Measurements from ENCODE around the gene CYTH2. TPM values are rescaled to one million over a fixed set of nuclear protein-coding genes. Genes with fewer than 3 reads are reported as not detected.
"Not testable (repeated sequence)": the region's sequence is repeated elsewhere in the genome, so short reads cannot be mapped to it uniquely, and the experiment has no call there.

Gene CYTH2
- total and polyA plus RNA-seq, 4 donors = 32.7 to 76.6 (median 59.0) TPM

DNA sequence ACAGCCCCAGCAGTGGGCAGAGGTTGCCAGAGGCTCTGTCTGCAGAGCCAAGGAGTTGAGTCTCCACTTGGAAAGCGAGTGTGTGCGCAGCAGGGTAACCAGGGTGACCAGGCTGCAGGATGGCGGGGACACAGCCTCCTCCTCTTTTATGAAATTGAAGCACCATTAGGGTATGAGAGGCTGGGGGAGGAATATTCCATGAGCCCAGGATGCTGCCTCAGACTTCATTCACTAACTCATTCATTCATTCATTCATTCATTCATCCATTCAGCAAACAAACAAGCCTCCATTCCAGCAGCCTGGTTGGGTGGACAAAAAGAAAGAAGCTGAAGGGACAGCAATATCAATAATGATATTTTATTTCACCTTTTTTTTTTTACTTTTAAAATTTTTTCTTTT lies 49.0 kb downstream of the CYTH2 start:
- Histone ChIP-seq H3K27ac (ENCODE audit: low read depth in 1 of 2, low read length in 2 of 2) (no peak overlapping the region), H3K36me3 (ENCODE audit: control insufficient read depth in 1 of 2, insufficient read depth in 2 of 2, low read length in 1 of 2) (no peaks in the 10 kb centered on the region), H3K4me1 (ENCODE audit: control insufficient read depth in 1 of 2, insufficient read depth in 2 of 2, low read length in 2 of 2) (no peaks in the 10 kb centered on the region), H3K4me3 (ENCODE audit: low read length in 2 of 2) (no peak overlapping the region), H3K27me3 (ENCODE audit: control insufficient read depth in 1 of 2, insufficient read depth in 2 of 2, low read length in 1 of 2) (no peaks in the 10 kb centered on the region), H3K9me3 (ENCODE audit: control insufficient read depth, low read length) (no peaks in the 10 kb centered on the region)
- no peak for ATAC-seq (ENCODE audit: low FRiP score)
- 75 to 77% methylated on average over 3 of the region's 3 CpGs for WGBS, 2 donors
- no peak for DNase-seq
- intact Hi-C loops (cut with DNase I) = no loop called here

GRCh38 chr19:48519426-48519825 lies 50.3 kb downstream of the CYTH2 start:
- intact Hi-C loops (cut with DNase I); H3K36me3 ChIP-seq (ENCODE audit: control insufficient read depth in 1 of 2, insufficient read depth in 2 of 2, low read length in 1 of 2); ATAC-seq (ENCODE audit: low FRiP score); DNase-seq; H3K27me3 ChIP-seq (ENCODE audit: control insufficient read depth in 1 of 2, insufficient read depth in 2 of 2, low read length in 1 of 2); H3K9me3 ChIP-seq (ENCODE audit: control insufficient read depth, low read length); H3K4me3 ChIP-seq (ENCODE audit: low read length in 2 of 2); H3K27ac ChIP-seq (ENCODE audit: low read depth in 1 of 2, low read length in 2 of 2); H3K4me1 ChIP-seq (ENCODE audit: control insufficient read depth in 1 of 2, insufficient read depth in 2 of 2, low read length in 2 of 2): not testable (repeated sequence)
- 90 to 91% methylated on average over 4 of the region's 4 CpGs for WGBS, 2 donors

DNA sequence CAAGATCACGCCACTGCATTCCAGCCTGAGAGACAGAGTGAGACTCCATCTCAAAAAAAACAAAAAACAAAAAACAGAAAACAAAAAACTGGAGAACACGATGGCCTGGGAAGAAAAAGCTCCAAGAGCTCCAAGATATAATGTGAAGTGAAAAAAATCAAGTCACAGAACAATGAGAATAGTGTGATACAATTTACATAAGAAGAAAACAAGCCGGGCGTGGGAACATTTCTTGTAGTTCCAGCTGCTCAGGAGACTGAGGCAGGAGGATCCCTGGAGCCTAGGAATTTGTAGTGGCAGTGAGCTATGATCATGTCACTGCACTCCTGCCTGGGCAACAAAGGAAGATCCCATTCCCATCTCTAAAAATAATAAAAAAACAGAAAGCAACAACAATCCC lies 51.0 kb downstream of the CYTH2 start:
- Histone ChIP-seq H3K9me3 (ENCODE audit: control insufficient read depth, low read length) (peaks cover 5% of the 10 kb centered on the region), H3K4me3 (ENCODE audit: low read length in 2 of 2) (no peak overlapping the region), H3K36me3 (ENCODE audit: control insufficient read depth in 1 of 2, insufficient read depth in 2 of 2, low read length in 1 of 2) (no peaks in the 10 kb centered on the region), H3K27me3 (ENCODE audit: control insufficient read depth in 1 of 2, insufficient read depth in 2 of 2, low read length in 1 of 2) (no peaks in the 10 kb centered on the region), H3K4me1 (ENCODE audit: control insufficient read depth in 1 of 2, insufficient read depth in 2 of 2, low read length in 2 of 2) (no peaks in the 10 kb centered on the region), H3K27ac (ENCODE audit: low read depth in 1 of 2, low read length in 2 of 2) (no peak overlapping the region)
- ATAC-seq (ENCODE audit: low FRiP score) = no peak
- intact Hi-C loops (cut with DNase I) = no loop called here
- no peak for DNase-seq
- WGBS, 2 donors = 68 to 69% methylated on average over 4 of the region's 4 CpGs

DNA sequence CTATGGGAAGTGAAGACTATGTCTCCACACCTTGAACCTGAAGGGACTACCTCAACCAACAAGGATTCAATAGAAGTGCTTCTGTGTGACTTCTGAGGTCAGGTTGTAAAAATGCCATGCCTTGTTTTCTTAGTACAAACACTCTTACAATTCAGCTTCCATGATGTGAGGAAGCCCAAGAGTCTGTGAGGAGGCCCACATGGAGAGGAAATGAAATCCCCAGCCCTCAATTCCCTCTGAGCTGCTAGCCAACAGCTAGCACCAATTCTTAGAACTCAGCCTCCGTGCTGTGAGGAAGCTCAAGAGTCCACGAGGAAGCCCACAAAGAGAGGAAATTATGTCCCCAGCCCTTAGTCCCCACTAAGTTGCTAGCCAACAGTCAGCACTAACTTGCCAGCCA lies 55.1 kb downstream of the CYTH2 start:
- intact Hi-C loops (cut with DNase I) = no loop called here
- ATAC-seq (ENCODE audit: low FRiP score) = no peak
- Histone ChIP-seq H3K36me3 (ENCODE audit: control insufficient read depth in 1 of 2, insufficient read depth in 2 of 2, low read length in 1 of 2) (no peaks in the 10 kb centered on the region), H3K9me3 (ENCODE audit: control insufficient read depth, low read length) (peaks cover 15% of the 10 kb centered on the region), H3K27me3 (ENCODE audit: control insufficient read depth in 1 of 2, insufficient read depth in 2 of 2, low read length in 1 of 2) (no peaks in the 10 kb centered on the region), H3K4me3 (ENCODE audit: low read length in 2 of 2) (no peak overlapping the region), H3K27ac (ENCODE audit: low read depth in 1 of 2, low read length in 2 of 2) (no peak overlapping the region), H3K4me1 (ENCODE audit: control insufficient read depth in 1 of 2, insufficient read depth in 2 of 2, low read length in 2 of 2) (no peaks in the 10 kb centered on the region)
- 85 to 91% methylated on average over 2 of the region's 2 CpGs for WGBS, 2 donors
- no peak for DNase-seq

- no peak overlapping the region for H3K27ac ChIP-seq (ENCODE audit: low read depth in 1 of 2, low read length in 2 of 2)
- intact Hi-C loops (cut with DNase I) = no loop called here
- ATAC-seq (ENCODE audit: low FRiP score) = no peak
- H3K27me3 ChIP-seq (ENCODE audit: control insufficient read depth in 1 of 2, insufficient read depth in 2 of 2, low read length in 1 of 2) = no peaks in the 10 kb centered on the region
- H3K4me3 ChIP-seq (ENCODE audit: low read length in 2 of 2) = no peak overlapping the region
- WGBS, 2 donors = 93 to 95% methylated on average over 5 of the region's 5 CpGs
- peaks cover 15% of the 10 kb centered on the region for H3K9me3 ChIP-seq (ENCODE audit: control insufficient read depth, low read length)
- no peaks in the 10 kb centered on the region for H3K36me3 ChIP-seq (ENCODE audit: control insufficient read depth in 1 of 2, insufficient read depth in 2 of 2, low read length in 1 of 2)
- H3K4me1 ChIP-seq (ENCODE audit: control insufficient read depth in 1 of 2, insufficient read depth in 2 of 2, low read length in 2 of 2) = no peaks in the 10 kb centered on the region
- DNase-seq = no peak
Measured at GRCh38 chr19:48524732-48525131, 55.6 kb downstream of the CYTH2 start.

- 92 to 95% methylated on average over 4 of the region's 4 CpGs for WGBS, 2 donors
- ATAC-seq (ENCODE audit: low FRiP score) = no peak
- no peak overlapping the region for H3K4me3 ChIP-seq (ENCODE audit: low read length in 2 of 2)
- no peaks in the 10 kb centered on the region for H3K4me1 ChIP-seq (ENCODE audit: control insufficient read depth in 1 of 2, insufficient read depth in 2 of 2, low read length in 2 of 2)
- H3K27me3 ChIP-seq (ENCODE audit: control insufficient read depth in 1 of 2, insufficient read depth in 2 of 2, low read length in 1 of 2) = no peaks in the 10 kb centered on the region
- H3K27ac ChIP-seq (ENCODE audit: low read depth in 1 of 2, low read length in 2 of 2) = no peak overlapping the region
- H3K36me3 ChIP-seq (ENCODE audit: control insufficient read depth in 1 of 2, insufficient read depth in 2 of 2, low read length in 1 of 2) = no peaks in the 10 kb centered on the region
- H3K9me3 ChIP-seq (ENCODE audit: control insufficient read depth, low read length) = peaks cover 12% of the 10 kb centered on the region
- no peak for DNase-seq
- intact Hi-C loops (cut with DNase I) = no loop called here
Measured at GRCh38 chr19:48529156-48529555, 60.0 kb downstream of the CYTH2 start.

- intact Hi-C loops (cut with DNase I) = no loop called here
- 42 to 46% methylated on average over 20 of the region's 20 CpGs for WGBS, 2 donors
- no peaks in the 10 kb centered on the region for H3K4me1 ChIP-seq (ENCODE audit: control insufficient read depth in 1 of 2, insufficient read depth in 2 of 2, low read length in 2 of 2)
- no peak overlapping the region for H3K4me3 ChIP-seq (ENCODE audit: low read length in 2 of 2)
- DNase-seq (no peak), ATAC-seq (ENCODE audit: low FRiP score) (no peak)
- no peak overlapping the region for H3K27ac ChIP-seq (ENCODE audit: low read depth in 1 of 2, low read length in 2 of 2)
- no peaks in the 10 kb centered on the region for H3K36me3 ChIP-seq (ENCODE audit: control insufficient read depth in 1 of 2, insufficient read depth in 2 of 2, low read length in 1 of 2)
- H3K9me3 ChIP-seq (ENCODE audit: control insufficient read depth, low read length) = peaks cover 9% of the 10 kb centered on the region
- no peaks in the 10 kb centered on the region for H3K27me3 ChIP-seq (ENCODE audit: control insufficient read depth in 1 of 2, insufficient read depth in 2 of 2, low read length in 1 of 2)
Measured at GRCh38 chr19:48530066-48530720, 61.0 kb downstream of the CYTH2 start.

- peaks cover 9% of the 10 kb centered on the region for H3K9me3 ChIP-seq (ENCODE audit: control insufficient read depth, low read length)
- intact Hi-C loops (cut with DNase I) = no loop called here
- H3K36me3 ChIP-seq (ENCODE audit: control insufficient read depth in 1 of 2, insufficient read depth in 2 of 2, low read length in 1 of 2) = no peaks in the 10 kb centered on the region
- WGBS, 2 donors = 68 to 71% methylated on average over 6 of the region's 6 CpGs
- H3K4me1 ChIP-seq (ENCODE audit: control insufficient read depth in 1 of 2, insufficient read depth in 2 of 2, low read length in 2 of 2) = no peaks in the 10 kb centered on the region
- no peaks in the 10 kb centered on the region for H3K27me3 ChIP-seq (ENCODE audit: control insufficient read depth in 1 of 2, insufficient read depth in 2 of 2, low read length in 1 of 2)
- DNase-seq (no peak), ATAC-seq (ENCODE audit: low FRiP score) (no peak)
- no peak overlapping the region for H3K27ac ChIP-seq (ENCODE audit: low read depth in 1 of 2, low read length in 2 of 2)
- H3K4me3 ChIP-seq (ENCODE audit: low read length in 2 of 2) = no peak overlapping the region
Measured at GRCh38 chr19:48530770-48531169, 61.6 kb downstream of the CYTH2 start.

Measured in aorta (tissue), 5 donors.